GM15510 (cell line): ENCODE results near the gene KCNE4.

Experiments used
- POLR2A ChIP-seq: IDR thresholded peaks from 3 replicates; pipeline ENCODE4 v1.6.1; 2011; ENCODE audit warnings: borderline replicate concordance; ENCODE audit not compliant: insufficient read length; ENCODE audit errors: extremely low read depth

KCNE4 gene

GRCh38 chr2:223084873-223085272, 32.9 kb downstream of the KCNE4 start:
- no peak for TF ChIP-seq POLR2A

DNA sequence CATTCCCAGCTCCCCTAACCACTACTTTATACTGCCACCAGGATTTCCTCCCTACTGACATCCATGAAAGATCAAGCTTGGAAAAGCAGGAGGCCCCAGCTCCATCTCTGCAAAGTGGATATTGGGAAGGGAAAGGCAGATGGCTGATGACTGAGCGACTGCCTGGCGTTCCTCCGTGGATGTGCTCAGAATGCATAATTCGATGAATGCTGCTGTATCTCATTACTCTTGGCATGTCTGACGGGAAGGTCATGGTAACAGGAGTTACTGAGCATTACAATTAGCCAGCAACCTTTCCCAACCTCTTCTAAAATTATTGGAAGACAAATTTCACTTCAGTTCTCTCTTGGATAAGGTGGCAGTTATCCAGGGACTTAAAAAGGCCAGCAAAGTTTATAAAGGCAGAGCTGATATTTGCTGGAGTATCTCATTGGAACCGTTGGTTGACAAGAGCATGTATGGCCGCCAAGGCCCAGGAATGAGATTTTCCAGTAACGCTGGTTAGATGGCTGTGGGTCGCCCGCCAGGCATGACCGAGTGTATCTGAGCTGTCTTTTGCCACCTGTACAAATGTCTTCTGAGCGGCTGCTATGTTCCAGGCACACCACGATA, 34.5 kb downstream of the KCNE4 start:
- TF ChIP-seq POLR2A, result no peak

DNA sequence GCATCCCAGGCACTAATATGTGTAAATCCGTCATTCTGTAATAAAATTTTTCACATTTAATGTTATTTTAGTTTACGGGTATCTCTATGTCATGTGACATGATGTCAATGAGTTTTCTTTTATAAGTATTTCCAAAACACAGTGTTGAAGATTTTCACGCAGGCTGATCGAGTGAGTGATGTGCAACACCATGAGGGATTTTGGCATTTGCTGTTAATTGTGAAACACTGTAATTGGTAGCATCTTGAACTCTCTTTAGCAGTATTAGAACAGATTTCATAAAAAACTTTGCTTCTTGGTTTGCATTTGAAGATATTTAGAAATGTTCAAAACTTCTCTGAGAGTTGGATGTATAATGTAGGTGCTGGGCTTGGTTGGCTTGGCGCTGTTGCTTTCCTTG, 35.5 kb downstream of the KCNE4 start:
- no peak for TF ChIP-seq POLR2A

- TF ChIP-seq POLR2A, result no peak
Measured at GRCh38 chr2:223088866-223089265, 36.9 kb downstream of the KCNE4 start.

DNA sequence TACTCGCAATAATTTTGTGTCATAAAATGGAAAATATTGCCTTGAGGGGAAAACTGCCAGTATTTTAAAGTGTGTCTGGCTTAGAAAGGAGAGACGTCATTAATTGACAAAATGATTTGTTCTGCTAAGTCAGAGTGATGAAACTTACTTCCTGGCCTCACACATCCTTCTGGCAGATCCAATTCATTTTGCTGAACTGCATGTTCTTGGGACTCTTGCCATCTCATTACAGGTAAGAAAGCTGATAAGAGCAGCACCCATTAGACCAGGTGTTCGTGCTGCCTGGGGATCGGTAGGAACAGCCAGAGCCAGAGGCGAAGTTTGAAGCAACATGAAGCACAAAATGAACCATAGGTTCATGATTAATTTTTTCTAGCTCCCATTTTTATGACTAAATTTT, 38.0 kb downstream of the KCNE4 start:
- no peak for TF ChIP-seq POLR2A

GRCh38 chr2:223090540-223091235, 38.7 kb downstream of the KCNE4 start:
- no peak for TF ChIP-seq POLR2A

DNA sequence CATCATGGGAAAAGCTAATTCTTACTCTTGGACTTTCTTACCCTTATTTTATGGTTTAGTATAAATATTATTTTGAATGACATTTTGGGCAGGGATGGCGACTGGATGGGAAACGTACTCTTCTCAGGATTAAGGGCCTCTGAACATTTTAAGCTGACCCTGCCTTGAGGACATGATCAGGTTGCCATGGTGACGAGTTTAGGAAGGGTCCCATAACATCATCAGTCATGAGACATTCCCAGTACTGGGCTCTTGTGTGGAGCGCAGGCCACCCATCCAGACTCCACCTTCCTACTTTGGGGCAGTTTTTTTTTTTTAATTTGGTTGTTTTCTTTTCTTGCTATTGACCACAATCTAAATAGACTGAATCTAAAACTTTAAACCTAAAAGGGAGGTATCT, 40.7 kb downstream of the KCNE4 start:
- TF ChIP-seq POLR2A, result no peak

GRCh38 chr2:223093436-223094241, 41.6 kb downstream of the KCNE4 start:
- no peak for TF ChIP-seq POLR2A

DNA sequence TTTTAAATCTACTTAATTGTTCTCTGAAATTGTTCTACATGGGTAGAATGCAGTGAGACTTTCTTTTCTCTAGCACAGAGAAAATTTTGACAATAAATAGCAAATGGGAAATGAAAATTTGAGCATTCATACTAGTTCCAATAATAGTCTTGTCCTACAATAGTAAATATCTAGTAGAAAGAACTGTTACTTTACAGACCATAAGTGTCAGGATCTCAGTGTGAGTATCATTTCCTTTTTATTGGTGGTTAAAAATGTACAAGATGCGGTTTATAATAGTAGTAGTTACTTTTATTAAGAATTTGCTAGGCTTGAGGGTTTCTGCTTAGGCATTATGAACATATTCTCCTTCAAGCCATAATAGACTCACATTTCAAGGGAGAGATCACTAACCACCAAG, 43.2 kb downstream of the KCNE4 start:
- TF ChIP-seq POLR2A, result no peak

- no peak for TF ChIP-seq POLR2A
Measured at GRCh38 chr2:223096235-223096970, 44.4 kb downstream of the KCNE4 start.

GRCh38 chr2:223097888-223098383, 45.9 kb downstream of the KCNE4 start:
- no peak for TF ChIP-seq POLR2A

- TF ChIP-seq POLR2A, result no peak
Measured at GRCh38 chr2:223099561-223099960, 47.6 kb downstream of the KCNE4 start.

DNA sequence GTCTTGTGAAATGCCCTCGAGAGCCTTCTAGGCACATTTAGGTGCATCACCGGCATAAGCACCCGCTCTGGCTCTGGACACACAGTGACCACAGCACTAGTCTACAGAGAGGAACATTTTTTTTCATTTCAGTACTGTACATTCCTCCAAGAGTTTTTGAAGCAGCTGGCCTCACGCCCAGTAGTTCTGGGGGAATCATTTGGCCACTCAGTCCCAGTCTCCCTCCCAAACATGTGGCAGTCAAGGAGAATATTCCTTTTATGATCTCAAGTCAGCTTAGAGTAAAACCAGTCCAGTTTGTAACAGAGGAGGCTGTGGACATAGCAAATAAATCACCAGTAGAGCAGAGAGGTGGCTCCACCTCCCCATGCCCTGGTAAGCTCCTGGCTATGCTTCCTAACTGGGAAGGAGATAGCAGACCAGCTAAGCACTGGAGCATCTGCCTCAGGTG, 48.1 kb downstream of the KCNE4 start:
- TF ChIP-seq POLR2A, result no peak

- TF ChIP-seq POLR2A, result no peak
Measured at GRCh38 chr2:223101340-223102039, 49.5 kb downstream of the KCNE4 start.

DNA sequence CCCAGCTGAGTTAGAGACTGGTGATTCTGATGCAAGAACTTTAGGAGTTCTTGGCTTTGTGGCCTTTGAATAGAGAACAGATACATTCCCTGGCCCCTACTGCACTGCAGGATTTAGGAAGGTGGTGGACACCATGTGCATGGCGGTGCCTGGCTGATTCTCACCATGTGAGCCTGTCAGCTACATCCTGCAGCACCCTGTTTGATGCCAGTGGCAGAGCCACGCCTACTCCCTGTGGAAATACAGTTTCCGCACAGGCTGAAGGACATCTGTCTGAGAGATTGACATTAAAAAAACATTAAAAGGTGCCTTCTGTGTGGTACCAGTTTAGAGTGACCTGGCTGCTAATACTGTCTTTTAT, 50.0 kb downstream of the KCNE4 start:
- TF ChIP-seq POLR2A, result no peak

DNA sequence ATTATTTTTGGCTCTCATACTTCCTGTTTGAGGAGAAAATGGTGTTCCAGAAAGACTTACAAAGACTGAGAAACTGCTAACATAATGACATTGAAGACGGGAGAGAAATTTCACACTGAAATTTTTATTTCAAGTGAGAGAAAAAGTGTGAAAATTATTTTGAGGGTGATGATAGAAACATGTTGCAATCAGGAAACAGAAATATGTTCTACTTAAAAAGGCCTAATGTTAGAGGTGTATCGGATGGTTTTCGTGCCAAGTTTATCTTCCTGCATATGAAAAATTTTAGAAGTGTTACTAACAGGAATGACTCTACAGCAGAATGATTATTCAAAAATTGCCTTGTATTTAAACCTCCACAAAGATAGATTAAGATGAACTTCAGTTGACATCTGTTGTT, 50.5 kb downstream of the KCNE4 start:
- TF ChIP-seq POLR2A, result no peak
